HK-2 (cell line): ENCODE data around the gene SLC51B.
A peak's percentile ranks its signal among the peaks of the same experiment; 100 is the strongest.
"Not testable (repeated sequence)": the region's sequence is repeated elsewhere in the genome, so short reads cannot be mapped to it uniquely, and the experiment has no call there.

Experiments used
- DNase-seq: peaks from one replicate; pipeline ENCODE4 v3.0.0-alpha.2; 2018; ENCODE audit not compliant: unreplicated experiment

SLC51B gene

GRCh38 chr15:65083262-65083701, 38.1 kb downstream of the SLC51B start:
- DNase-seq = no peak

GRCh38 chr15:65084500-65085206, 39.5 kb downstream of the SLC51B start:
- no peak for DNase-seq

- DNase-seq = no peak
These were observed 40.1 kb downstream of the SLC51B start for GRCh38 chr15:65085207-65085753.

DNA sequence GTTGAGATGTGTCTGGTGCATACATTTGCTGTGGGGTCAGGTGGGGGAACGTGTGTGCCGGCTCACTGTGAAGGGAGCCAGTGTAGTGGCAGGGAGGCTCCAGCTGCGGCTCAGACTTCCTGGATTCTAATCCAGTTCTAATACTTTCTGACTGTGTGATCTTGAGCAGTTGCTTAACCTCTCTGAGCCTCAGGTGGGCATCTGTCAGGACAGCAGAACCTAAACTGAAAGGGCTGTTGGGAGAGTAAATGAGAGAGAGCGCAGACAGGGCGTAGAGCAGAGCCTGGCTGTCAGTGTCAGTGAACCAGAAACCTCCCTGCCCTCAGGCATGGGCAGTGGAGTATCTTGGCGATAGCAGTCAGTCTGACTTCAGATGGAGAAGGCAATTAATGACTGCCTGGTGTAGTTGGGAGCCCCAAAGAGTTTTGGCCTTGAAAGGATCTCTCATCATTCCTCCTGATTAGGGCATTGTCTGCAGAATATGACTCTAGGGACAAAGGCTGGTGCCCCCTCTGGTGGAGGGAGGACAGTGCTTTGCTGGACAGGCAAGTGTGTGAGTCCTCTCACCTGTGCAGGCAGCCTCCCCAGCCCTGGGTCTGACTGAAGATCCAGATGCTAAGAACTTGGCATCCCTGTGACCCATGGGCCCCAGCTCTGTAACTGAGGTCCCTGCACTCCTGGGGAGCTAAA, 40.9 kb downstream of the SLC51B start:
- peak; percentile 26 for DNase-seq

DNA sequence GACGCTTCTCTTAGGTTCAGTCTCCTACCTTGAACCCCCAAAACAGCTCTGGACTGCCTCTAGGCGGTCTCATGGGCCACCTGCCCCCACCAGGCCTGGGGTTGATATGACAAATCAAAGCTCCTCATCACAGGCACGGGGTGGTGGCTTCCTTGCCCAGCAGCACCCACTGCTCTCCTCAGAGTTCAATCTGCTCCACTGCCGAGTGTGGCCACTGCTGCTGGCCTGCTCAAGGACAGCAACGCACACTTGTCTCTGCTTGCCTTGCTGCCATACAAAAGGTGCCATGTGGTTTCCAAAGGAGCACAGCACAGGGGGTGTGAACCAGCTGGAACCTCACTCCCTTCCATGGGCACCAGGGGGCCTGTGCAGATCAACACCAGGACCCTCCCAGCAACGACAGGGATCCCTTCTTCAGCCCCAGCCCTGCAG, 41.5 kb downstream of the SLC51B start:
- no peak for DNase-seq

- no peak for DNase-seq
These were observed 42.2 kb downstream of the SLC51B start for GRCh38 chr15:65087411-65087810.

- DNase-seq = no peak
These were observed 42.9 kb downstream of the SLC51B start for GRCh38 chr15:65087873-65088642.

DNA sequence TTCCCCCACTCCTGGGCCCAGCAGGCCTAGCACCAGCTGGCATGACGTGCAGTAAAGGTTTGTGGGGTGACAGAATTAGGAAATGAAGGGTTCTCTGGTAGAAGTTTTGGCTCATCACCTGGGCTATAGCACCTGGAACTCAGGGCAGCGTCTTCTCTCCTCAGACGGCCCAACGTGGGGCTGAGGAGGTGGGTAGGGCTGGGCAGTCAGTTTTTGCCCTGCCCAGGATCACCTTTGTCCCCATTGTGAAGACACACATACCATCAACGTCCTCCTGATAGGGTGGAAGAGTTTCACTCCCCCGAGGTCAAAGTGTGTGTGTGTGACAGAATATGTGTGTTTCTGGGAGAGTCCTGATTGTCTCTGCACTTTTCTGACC, 43.4 kb downstream of the SLC51B start:
- no peak for DNase-seq

- DNase-seq = no peak
These were observed 44.1 kb downstream of the SLC51B start for GRCh38 chr15:65089206-65089824.

DNA sequence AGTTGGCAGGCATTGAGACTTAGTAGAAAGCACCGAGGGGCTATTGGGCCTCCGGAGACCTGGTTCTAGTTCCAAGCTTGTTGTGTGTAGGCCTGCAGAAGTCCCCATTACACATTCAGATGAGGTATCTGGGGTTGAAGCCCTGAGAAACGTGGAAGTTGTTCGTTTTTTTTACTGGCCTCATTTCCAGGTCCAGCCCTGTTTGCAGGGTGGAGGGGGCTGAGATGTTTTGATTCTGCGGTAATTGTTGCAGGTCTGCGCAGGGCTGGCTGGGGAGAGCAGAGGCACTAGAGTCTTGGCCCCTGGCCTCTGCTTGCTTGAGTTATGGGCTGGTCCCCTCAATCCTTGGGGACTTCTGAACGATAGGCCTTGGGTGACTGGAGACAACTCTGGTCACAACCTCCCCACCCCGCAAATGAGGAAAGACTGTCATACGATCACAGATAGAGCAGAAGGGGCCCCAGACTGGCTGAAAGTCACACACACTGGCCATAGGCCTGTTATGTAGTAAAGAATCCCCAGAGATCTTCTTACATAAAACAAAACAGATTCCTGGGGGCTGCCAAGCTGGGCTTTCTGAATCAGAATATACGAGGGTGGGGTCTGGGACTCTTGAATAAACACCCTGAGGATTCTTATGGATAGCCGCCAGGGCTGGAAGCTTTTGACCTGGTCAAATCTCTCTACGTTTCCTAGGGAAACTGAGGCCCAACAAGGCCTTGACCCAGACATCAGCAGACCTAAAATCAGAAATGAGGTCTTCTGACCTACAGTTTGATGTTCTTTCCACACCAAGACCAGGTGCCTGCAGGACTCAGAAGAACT, 47.0 kb downstream of the SLC51B start:
- DNase-seq = no peak

DNA sequence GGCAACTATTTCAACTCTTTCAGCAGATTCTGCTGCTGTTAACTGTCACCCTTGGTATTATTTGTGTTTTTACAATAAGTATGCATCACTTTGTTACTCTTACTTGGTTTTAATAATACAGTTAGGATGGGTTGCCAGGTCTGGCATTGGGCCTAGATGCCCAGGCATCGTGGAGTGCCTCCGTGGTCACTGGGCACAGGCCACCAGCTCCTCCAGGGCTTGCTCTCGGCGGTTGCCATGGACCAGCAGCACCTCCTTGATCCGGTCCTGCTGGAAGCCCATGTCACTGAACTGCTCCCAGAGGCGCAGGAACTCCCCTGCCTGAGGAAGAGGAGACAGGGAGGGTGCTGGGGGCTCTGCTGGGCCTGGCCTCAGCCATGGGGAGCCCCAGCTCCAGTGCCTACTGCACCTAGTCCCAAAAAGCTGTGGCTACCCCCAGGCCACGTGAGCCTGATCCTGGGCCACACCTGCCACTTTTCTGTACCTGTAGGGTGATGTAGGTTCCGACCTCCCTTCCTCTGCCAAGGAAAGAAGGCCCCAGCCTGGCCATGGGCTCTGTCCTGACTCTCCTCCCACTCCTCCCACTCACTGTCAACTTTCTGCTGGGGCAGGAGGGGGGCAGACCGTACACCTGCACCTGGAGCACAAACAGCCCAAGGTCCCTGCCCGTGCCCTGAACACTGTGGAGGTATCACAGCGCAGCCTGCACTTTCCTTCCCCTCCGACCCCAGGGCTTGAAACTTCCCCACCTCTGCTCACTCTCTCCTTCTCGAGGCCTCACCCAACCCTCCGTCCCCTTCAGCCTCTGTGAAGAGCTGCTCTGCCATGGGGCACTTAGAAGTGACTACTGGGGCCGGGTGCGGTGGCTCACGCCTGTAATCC, 48.0 kb downstream of the SLC51B start:
- no peak for DNase-seq

DNA sequence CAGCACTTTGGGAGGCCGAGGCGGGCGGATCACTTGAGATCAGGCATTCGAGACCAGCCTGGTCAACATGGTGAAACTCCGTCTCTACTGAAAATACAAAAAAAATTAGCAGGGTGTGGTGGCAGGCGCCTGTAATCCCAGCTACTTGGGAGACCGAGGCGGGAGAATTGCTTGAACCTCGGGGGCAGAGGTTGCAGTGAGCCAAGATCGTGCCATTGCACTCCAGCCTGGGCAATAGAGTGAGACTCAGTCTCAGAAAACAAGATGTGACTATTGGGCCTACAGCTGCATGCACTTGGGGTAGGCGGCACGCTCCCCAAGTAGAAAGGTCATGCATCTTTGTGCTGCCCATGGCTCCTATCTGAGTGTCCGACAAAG, 48.6 kb downstream of the SLC51B start:
- DNase-seq = not testable (repeated sequence)

DNA sequence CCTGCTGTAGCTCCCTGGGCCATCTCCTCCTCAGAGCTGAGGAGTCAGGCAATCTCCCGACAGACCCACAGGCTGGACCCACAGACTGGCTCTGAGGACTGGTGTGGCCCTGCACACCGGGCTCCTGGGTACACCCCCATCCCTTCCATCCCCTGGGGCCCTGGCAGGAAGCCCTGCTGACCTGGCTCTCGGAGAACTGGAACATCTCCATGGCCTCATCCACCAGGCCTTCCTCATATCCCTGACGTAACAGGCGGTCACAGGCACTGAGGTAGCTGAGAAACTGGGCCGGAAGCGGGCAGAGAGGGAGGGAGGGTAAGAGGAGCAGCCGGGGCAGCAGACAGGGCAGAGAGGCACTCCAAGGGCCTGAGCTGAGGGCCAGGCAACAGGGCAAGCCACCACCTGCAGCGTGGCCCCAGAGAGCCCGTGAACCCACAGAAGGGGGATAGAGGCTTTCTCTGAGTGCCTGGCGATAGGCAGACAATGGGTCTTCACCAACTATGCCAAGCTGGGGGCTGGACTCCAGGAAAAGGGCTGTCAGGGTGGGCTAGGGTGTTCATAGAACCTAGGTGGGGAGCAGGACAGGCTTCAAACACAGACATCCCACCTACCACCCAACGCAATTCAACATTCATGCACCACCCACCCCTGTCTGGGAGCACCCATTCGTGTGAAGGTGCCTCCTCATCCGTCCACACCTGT, 49.3 kb downstream of the SLC51B start:
- no peak for DNase-seq

DNA sequence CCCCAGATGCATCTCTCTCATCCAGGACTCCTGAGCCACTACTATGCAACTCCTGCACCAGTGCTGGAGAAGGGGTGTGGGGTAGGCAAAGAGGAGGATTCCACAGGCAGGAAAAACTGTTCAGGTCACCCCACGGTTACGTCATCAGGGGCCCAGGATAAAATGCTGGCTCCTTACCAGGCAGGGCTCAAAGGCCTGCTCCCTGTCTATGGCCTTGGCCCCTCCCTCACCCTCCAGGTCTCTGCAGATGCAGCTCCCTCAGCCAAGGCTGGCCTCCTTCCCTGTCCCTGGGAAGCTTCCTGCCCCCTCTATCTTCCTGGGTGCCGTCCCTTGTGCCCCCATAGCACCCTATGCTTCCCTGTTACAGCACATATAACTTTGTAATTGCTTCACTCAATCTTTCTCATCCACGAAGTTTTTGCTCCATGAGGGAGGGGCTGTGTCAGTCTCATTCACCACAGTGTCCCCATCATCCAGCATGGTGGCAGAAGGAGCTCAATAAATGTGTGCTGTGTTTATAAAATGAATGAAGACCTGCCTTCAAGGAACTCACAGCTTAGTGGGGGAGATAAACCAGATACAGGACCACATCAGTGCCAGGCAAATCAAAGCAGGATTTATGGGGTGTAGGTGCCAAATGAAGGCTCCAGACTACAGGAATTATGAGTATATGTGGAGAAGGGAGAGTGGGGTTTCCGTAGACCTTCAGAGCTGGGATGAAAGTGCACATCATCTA, 50.0 kb downstream of the SLC51B start:
- no peak for DNase-seq

GRCh38 chr15:65095747-65096104, 50.5 kb downstream of the SLC51B start:
- no peak for DNase-seq

DNA sequence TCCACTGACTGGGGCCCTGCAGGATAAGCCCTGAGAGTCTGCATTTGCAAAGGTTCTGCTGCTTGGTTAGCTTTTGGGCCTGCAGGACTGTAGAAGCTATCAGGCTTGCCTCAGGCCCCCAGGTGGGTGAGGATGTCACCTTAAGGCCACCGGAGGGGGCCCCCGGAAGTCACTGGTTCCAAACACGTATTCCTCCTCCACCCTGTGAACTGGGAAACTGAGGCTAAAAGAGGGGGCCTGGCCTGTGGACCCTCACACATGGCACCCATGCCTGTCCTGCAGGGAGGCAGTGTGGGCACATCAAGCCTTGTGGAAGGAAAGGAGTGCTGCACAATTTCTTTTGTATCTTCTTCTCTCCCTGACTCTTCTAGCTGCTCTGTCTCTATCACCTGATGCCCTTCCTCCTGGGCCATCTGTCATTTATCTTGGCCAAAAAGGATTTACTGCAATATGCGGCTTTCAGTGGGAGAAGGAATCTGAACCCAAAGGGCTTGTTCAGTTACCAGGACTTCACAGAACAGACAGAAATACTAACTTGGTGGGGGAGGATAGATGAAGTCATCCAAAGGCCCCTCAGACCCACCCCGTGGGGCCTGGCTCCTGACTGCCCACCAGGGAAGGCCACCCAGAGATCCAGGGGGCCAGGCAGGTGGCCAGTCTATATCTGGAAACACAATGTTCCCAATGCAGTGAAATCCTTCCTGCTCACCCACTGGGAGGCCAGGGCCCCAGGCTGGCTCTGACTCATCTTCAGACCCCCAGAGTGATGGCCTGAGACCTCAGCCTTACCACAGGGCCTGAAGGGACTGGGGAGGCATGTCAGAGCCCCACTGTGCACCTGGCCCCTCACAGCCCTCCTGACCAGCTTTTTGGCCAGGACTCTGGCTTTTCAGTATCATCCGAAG, 51.5 kb downstream of the SLC51B start:
- no peak for DNase-seq

GRCh38 chr15:65097651-65098263, 52.6 kb downstream of the SLC51B start:
- DNase-seq = no peak
